Panc1 (cell line): ENCODE results near the gene AFDN.

Experiments used
- POLR2AphosphoS5 ChIP-seq: IDR thresholded peaks from 2 replicates; pipeline ENCODE4 v1.6.1; 2012; ENCODE audit warnings: mild to moderate bottlenecking, low read depth, low read length, moderate library complexity
- SIN3A ChIP-seq: IDR thresholded peaks from 2 replicates; pipeline ENCODE4 v1.6.1; 2012; ENCODE audit warnings: low read depth, mild to moderate bottlenecking, low read length, moderate library complexity, borderline replicate concordance; ENCODE audit not compliant: insufficient read depth
- TCF7L2 ChIP-seq: IDR thresholded peaks from 2 replicates; pipeline ENCODE4 v1.6.1; 2011; ENCODE audit warnings: mild to moderate bottlenecking, low read depth, low read length, inconsistent platforms
- TF ChIP-seq, protein P1 (sequence below): fragments of 450-650 bp; IDR thresholded peaks from 2 replicates; pipeline ENCODE4 v1.5.1; 2017; ENCODE audit warnings: mild to moderate bottlenecking

DNA sequence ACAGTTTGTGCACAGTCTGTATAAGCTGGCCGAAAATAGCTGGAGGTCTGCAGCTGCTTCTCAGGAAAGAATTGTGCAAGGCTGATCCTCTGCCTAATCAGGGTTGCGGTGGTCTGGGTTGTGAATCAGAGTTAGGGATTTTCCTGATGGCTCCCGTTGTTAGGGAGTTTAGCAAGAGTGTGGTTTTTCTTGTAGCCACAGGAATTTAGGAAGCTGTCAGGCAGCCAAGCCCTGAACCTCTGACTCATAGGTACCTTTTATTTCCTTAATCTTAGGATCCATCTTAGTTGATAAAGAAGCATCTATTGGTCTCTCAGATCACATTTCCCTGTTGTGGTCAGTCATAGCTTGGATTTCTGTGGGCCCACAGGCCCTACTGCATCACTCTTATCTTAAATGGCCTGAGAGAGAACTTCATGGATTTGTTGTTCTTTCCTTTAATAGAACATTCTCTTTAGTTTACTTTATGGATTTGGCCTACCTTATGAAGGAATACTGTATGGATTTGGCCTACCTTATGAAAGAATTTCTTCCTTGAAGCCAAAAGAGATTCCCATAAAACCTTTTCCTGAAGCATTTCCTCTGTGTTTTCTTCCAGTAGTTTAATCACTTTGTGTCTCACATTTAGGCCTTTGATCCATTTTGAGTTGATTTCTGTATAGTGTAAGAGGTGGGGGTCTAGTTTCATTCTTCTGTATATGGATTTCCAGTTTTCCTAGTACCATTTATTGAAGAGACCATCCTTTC is 181.1 kb downstream of the AFDN start:
- peak; percentile 99 for TF ChIP-seq TCF7L2
- TF ChIP-seq, protein P1, sequence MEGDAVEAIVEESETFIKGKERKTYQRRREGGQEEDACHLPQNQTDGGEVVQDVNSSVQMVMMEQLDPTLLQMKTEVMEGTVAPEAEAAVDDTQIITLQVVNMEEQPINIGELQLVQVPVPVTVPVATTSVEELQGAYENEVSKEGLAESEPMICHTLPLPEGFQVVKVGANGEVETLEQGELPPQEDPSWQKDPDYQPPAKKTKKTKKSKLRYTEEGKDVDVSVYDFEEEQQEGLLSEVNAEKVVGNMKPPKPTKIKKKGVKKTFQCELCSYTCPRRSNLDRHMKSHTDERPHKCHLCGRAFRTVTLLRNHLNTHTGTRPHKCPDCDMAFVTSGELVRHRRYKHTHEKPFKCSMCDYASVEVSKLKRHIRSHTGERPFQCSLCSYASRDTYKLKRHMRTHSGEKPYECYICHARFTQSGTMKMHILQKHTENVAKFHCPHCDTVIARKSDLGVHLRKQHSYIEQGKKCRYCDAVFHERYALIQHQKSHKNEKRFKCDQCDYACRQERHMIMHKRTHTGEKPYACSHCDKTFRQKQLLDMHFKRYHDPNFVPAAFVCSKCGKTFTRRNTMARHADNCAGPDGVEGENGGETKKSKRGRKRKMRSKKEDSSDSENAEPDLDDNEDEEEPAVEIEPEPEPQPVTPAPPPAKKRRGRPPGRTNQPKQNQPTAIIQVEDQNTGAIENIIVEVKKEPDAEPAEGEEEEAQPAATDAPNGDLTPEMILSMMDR: no peak
- TF ChIP-seq SIN3A: no peak
- TF ChIP-seq POLR2AphosphoS5: peak; percentile 92
